ENCODE data around the gene HOXA2.
A peak's percentile ranks its signal among the peaks of the same experiment; 100 is the strongest.

HOXA2 gene

GRCh38 chr7:27102581-27103442 lies at the start of gene HOXA2:
TSS of gene HOXA2 (minus strand) at chr7:27102683. CDS start at chr7:27102500, 183 bp downstream.
- no peak within 1 kb of the TSS for H3K4me3 ChIP-seq (ENCODE audit: control insufficient read depth, low read depth, low read length)
- no peak for TF ChIP-seq CTCF (IDR thresholded peaks at IDR 0.05; ENCODE audit: control insufficient read depth, insufficient read depth, low read depth, low read length, missing control alignments)
- no peak for DNase-seq (ENCODE audit: low read depth)

GRCh38 chr7:27151341-27151930 lies 49.0 kb upstream of the HOXA2 start:
- peak; percentile 13 for TF ChIP-seq CTCF (IDR thresholded peaks at IDR 0.05; ENCODE audit: control insufficient read depth, insufficient read depth, low read depth, low read length, missing control alignments)
- H3K4me3 ChIP-seq (ENCODE audit: control insufficient read depth, low read depth, low read length) = peak overlapping the region; percentile 65
- no peak for DNase-seq (ENCODE audit: low read depth)

- peak overlapping the region; percentile 65 for H3K4me3 ChIP-seq (ENCODE audit: control insufficient read depth, low read depth, low read length)
- DNase-seq (ENCODE audit: low read depth) = no peak
- peak; percentile 67 for TF ChIP-seq CTCF (IDR thresholded peaks at IDR 0.05; ENCODE audit: control insufficient read depth, insufficient read depth, low read depth, low read length, missing control alignments)
These were observed 48.3 kb upstream of the HOXA2 start for GRCh38 chr7:27150568-27151340.

GRCh38 chr7:27149842-27150567 lies 47.5 kb upstream of the HOXA2 start:
- peak overlapping the region; percentile 65 for H3K4me3 ChIP-seq (ENCODE audit: control insufficient read depth, low read depth, low read length)
- TF ChIP-seq CTCF (IDR thresholded peaks at IDR 0.05; ENCODE audit: control insufficient read depth, insufficient read depth, low read depth, low read length, missing control alignments) = no peak
- no peak for DNase-seq (ENCODE audit: low read depth)

- no peak overlapping the region for H3K4me3 ChIP-seq (ENCODE audit: control insufficient read depth, low read depth, low read length)
- TF ChIP-seq CTCF (IDR thresholded peaks at IDR 0.05; ENCODE audit: control insufficient read depth, insufficient read depth, low read depth, low read length, missing control alignments) = no peak
- DNase-seq (ENCODE audit: low read depth) = no peak
These were observed 46.5 kb upstream of the HOXA2 start for GRCh38 chr7:27148756-27149641.
